ENCODE results near the gene CILP. TPM values are rescaled to one million over a fixed set of nuclear protein-coding genes. Genes with fewer than 3 reads are reported as not detected.
A peak's percentile ranks its signal among the peaks of the same experiment; 100 is the strongest.

CILP gene
- total RNA-seq, 4 donors from 2014 or later = 5.4 to 49.9 (median 41.6) TPM

GRCh38 chr15:65258375-65259262 lies 47.3 kb upstream of the CILP start:
- TF ChIP-seq POLR2A (IDR thresholded peaks at IDR 0.05) (no peak), CTCF (IDR thresholded peaks at IDR 0.05 in 4 of 5, conservative IDR thresholded peaks at IDR 0.05 in 1 of 5) (no peak)
- Histone ChIP-seq H3K9me3 (no peaks in the 10 kb centered on the region), H3K36me3 (peaks cover 3 to 68% of the 10 kb centered on the region in 2 donors), H3K27me3 (no peaks in the 10 kb centered on the region), H3K27ac (peak overlapping the region; percentile 15 to 63 (median 48)), H3K4me1 (peaks cover 0 to 6% of the 10 kb centered on the region in 2 donors), H3K4me3 (no peak overlapping the region)
- ATAC-seq = peak; percentile 56 to 57
- intact Hi-C loops (cut with DNase I; ENCODE audit: low total_unique reads) = no loop called here
- in situ Hi-C loops (cut with MboI; ENCODE audit: low sequenced_read_pairs in 4 of 4) = loop anchor here in 1 of 4 donors (25.0 kb wide), 1 partner anchor 221 kb away; the partner anchor contains the start of genes MTFMT and SLC51B
- DNase-seq = peak in 1 of 2 donors; percentile 26

GRCh38 chr15:65255486-65256140 lies 44.3 kb upstream of the CILP start:
- TF ChIP-seq POLR2A (IDR thresholded peaks at IDR 0.05) (no peak), CTCF (IDR thresholded peaks at IDR 0.05 in 4 of 5, conservative IDR thresholded peaks at IDR 0.05 in 1 of 5) (no peak)
- peaks cover 0 to 6% of the 10 kb centered on the region in 2 donors for H3K4me1 ChIP-seq
- DNase-seq (no peak), ATAC-seq (no peak)
- H3K4me3 ChIP-seq = no peak overlapping the region
- no peaks in the 10 kb centered on the region for H3K27me3 ChIP-seq
- H3K27ac ChIP-seq = no peak overlapping the region
- intact Hi-C loops (cut with DNase I; ENCODE audit: low total_unique reads) = no loop called here
- in situ Hi-C loops (cut with MboI; ENCODE audit: low sequenced_read_pairs in 4 of 4) = loop anchor here in 1 of 4 donors (25.0 kb wide), 1 partner anchor 218 kb away; the partner anchor contains the start of genes MTFMT and SLC51B
- peaks cover 3 to 40% of the 10 kb centered on the region in 2 donors for H3K36me3 ChIP-seq
- no peaks in the 10 kb centered on the region for H3K9me3 ChIP-seq

GRCh38 chr15:65254758-65255157 lies 43.5 kb upstream of the CILP start:
- DNase-seq (no peak), ATAC-seq (no peak)
- H3K9me3 ChIP-seq = no peaks in the 10 kb centered on the region
- H3K27me3 ChIP-seq = no peaks in the 10 kb centered on the region
- TF ChIP-seq CTCF (IDR thresholded peaks at IDR 0.05 in 4 of 5, conservative IDR thresholded peaks at IDR 0.05 in 1 of 5) = no peak
- no peak for TF ChIP-seq POLR2A (IDR thresholded peaks at IDR 0.05)
- intact Hi-C loops (cut with DNase I; ENCODE audit: low total_unique reads) (no loop called here), in situ Hi-C loops (cut with MboI; ENCODE audit: low sequenced_read_pairs in 4 of 4) (loop anchor here in 1 of 4 donors (25.0 kb wide), 1 partner anchor 217 kb away; the partner anchor contains the start of genes MTFMT and SLC51B)
- H3K4me3 ChIP-seq = no peak overlapping the region
- H3K27ac ChIP-seq = no peak overlapping the region
- peaks cover 3 to 31% of the 10 kb centered on the region in 2 donors for H3K36me3 ChIP-seq
- peaks cover 0 to 6% of the 10 kb centered on the region in 2 donors for H3K4me1 ChIP-seq

- TF ChIP-seq POLR2A (IDR thresholded peaks at IDR 0.05) (no peak), CTCF (IDR thresholded peaks at IDR 0.05 in 4 of 5, conservative IDR thresholded peaks at IDR 0.05 in 1 of 5) (no peak)
- no peak for ATAC-seq
- peaks cover 0 to 6% of the 10 kb centered on the region in 2 donors for H3K4me1 ChIP-seq
These were observed 43.1 kb upstream of the CILP start for GRCh38 chr15:65254356-65254755.

More at GRCh38 chr15:65254356-65254755, 43.1 kb upstream of the CILP start:
- no peak for DNase-seq
- in situ Hi-C loops (cut with MboI; ENCODE audit: low sequenced_read_pairs in 4 of 4) = loop anchor here in 1 of 4 donors (25.0 kb wide), 1 partner anchor 217 kb away; the partner anchor contains the start of genes MTFMT and SLC51B
- Histone ChIP-seq H3K4me3 (no peak overlapping the region), H3K27ac (no peak overlapping the region), H3K36me3 (peaks cover 3 to 27% of the 10 kb centered on the region in 2 donors), H3K27me3 (no peaks in the 10 kb centered on the region), H3K9me3 (no peaks in the 10 kb centered on the region)
- intact Hi-C loops (cut with DNase I; ENCODE audit: low total_unique reads) = no loop called here

All from gastrocnemius medialis (tissue), 4 donors.